SK-N-SH (cell line): ENCODE data around the gene AGAP2. TPM values are rescaled to one million over a fixed set of nuclear protein-coding genes. Genes with fewer than 3 reads are reported as not detected.

Source experiments
- CTCF ChIA-PET: fragments of 300-600, 350-600 bp; formaldehyde crosslinking; extraction: SDS; loops from one replicate; lab custom pipeline; 2021; lab: Yijun Ruan, JAX
- POLR2A ChIA-PET: fragments of 350-600 bp; sonication (Branson Sonifier 250); formaldehyde crosslinking; extraction: SDS; loops from one replicate; lab custom pipeline; 2020; ENCODE audit warnings: antibody characterized with exemption, inconsistent platforms; lab: Yijun Ruan, JAX
- DNase-seq: peaks from one replicate; pipeline ENCODE4 v3.0.0; 2012
- H2AFZ ChIP-seq: fragments of 200-600 bp; sonication (generic); 2 replicates; pipeline ENCODE4 v1.8.1; 2016; ENCODE audit warnings: antibody characterized with exemption, mild to moderate bottlenecking, low read depth
- H3F3A ChIP-seq: fragments of 200-600 bp; sonication (generic); replicated peaks from 2 replicates; pipeline ENCODE3; 2016; ENCODE audit warnings: antibody characterized with exemption, mild to moderate bottlenecking; ENCODE audit not compliant: insufficient read depth
- H3K27ac ChIP-seq, 2 experiments: fragments of 200-500 bp in 1 of 2; fragments of 200-600 bp in 1 of 2; sonication (Bioruptor generic) in 1 of 2; sonication (generic), shearing (Covaris generic) in 1 of 2; 2 replicates each; pipeline versions ENCODE4 v1.5.1 to v1.6.1; 2014 to 2016; ENCODE audit warnings: low read depth in 2 of 2, inconsistent platforms in 1 of 2, low read length in 1 of 2, mild to moderate bottlenecking in 1 of 2, mixed read lengths in 1 of 2
- H3K27me3 ChIP-seq: fragments of 200-600 bp; sonication (generic), shearing (Covaris generic); 2 replicates; pipeline ENCODE4 v1.6.1; 2016; ENCODE audit warnings: mixed run types; ENCODE audit not compliant: insufficient read depth
- H3K36me3 ChIP-seq, 2 experiments: fragments of 200-500 bp in 1 of 2; fragments of 200-600 bp in 1 of 2; sonication (Bioruptor generic) in 1 of 2; sonication (generic) in 1 of 2; replicated peaks in 1 of 2; 2 replicates each; pipeline versions ENCODE3 to v1.5.1; 2014 to 2016; ENCODE audit warnings: low read length in 1 of 2, mild to moderate bottlenecking in 1 of 2; ENCODE audit not compliant: insufficient read depth in 2 of 2, control insufficient read depth in 1 of 2
- H3K4me1 ChIP-seq, 2 experiments: fragments of 200-500 bp in 1 of 2; fragments of 200-600 bp in 1 of 2; sonication (Bioruptor generic) in 1 of 2; sonication (generic), shearing (Covaris generic) in 1 of 2; 2 replicates each; pipeline versions ENCODE4 v1.5.1 to v1.6.1; 2014 to 2016; ENCODE audit warnings: low read depth in 1 of 2, low read length in 1 of 2, mixed run types in 1 of 2; ENCODE audit not compliant: insufficient read depth in 2 of 2, control insufficient read depth in 1 of 2
- H3K4me2 ChIP-seq: fragments of 200-600 bp; sonication (generic), shearing (Covaris generic); 2 replicates; pipeline ENCODE4 v1.6.1; 2017; ENCODE audit warnings: mixed run types
- H3K4me3 ChIP-seq, 2 experiments: fragments of 200-500 bp in 1 of 2; fragments of 200-600 bp in 1 of 2; sonication (Bioruptor generic) in 1 of 2; sonication (generic), shearing (Covaris generic) in 1 of 2; 2 replicates each; pipeline versions ENCODE4 v1.5.1 to v1.8.1; 2014 to 2016; ENCODE audit warnings: low read depth in 2 of 2, inconsistent platforms in 1 of 2, low read length in 1 of 2, mild to moderate bottlenecking in 1 of 2, mixed read lengths in 1 of 2, moderate library complexity in 1 of 2
- H3K79me2 ChIP-seq: fragments of 200-600 bp; sonication (generic); 2 replicates; pipeline ENCODE4 v1.8.1; 2017; ENCODE audit warnings: mild to moderate bottlenecking; ENCODE audit not compliant: insufficient read depth
- H3K9ac ChIP-seq: fragments of 200-600 bp; sonication (generic); 2 replicates; pipeline ENCODE4 v1.6.1; 2017; ENCODE audit warnings: mixed run types
- H3K9me2 ChIP-seq: fragments of 200-600 bp; sonication (generic); 2 replicates; pipeline ENCODE4 v1.6.1; 2017; ENCODE audit warnings: mixed run types
- H3K9me3 ChIP-seq: fragments of 200-600 bp; sonication (generic); 2 replicates; pipeline ENCODE4 v1.6.1; 2017; ENCODE audit warnings: mixed run types, mild to moderate bottlenecking, moderate library complexity
- H4K20me1 ChIP-seq: fragments of 200-600 bp; sonication (generic); 2 replicates; pipeline ENCODE4 v1.6.1; 2017; ENCODE audit warnings: mild to moderate bottlenecking, mixed run types; ENCODE audit not compliant: insufficient read depth
- ELF1 ChIP-seq: IDR thresholded peaks from 2 replicates; pipeline ENCODE4 v1.4.0; 2012
- EP300 ChIP-seq, 2 experiments: IDR thresholded peaks; 2 replicates each; pipeline versions ENCODE4 v1.4.0 to v1.6.1; 2012; ENCODE audit warnings: borderline replicate concordance in 1 of 2, low read depth in 1 of 2, low read length in 1 of 2
- FOXM1 ChIP-seq: IDR thresholded peaks from 2 replicates; pipeline ENCODE4 v1.4.0; 2012; ENCODE audit warnings: low read depth, mild to moderate bottlenecking
- NFIC ChIP-seq: IDR thresholded peaks from 2 replicates; pipeline ENCODE4 v1.4.0; 2012; ENCODE audit warnings: borderline replicate concordance
- WGBS: methylation state at CpG from one replicate; pipeline ENCODE4 v1.1.6; 2017; ENCODE audit warnings: low lambda C conversion rate; 5-methylcytosine and 5-hydroxymethylcytosine counted together
- polyA plus RNA-seq, 3 experiments: library from polyadenylated mRNA; depleted of rRNA; stranded (reverse); fragments of >200 nt; gene quantifications; 2 replicates each; pipeline ENCODE4 v1.2.3, GENCODE V29; 2012
- TF ChIP-seq, protein P1 (sequence below): IDR thresholded peaks from 2 replicates; pipeline ENCODE4 v1.6.1; 2012; ENCODE audit warnings: mild to moderate bottlenecking, low read depth, low read length, moderate library complexity

AGAP2 gene
- polyA plus RNA-seq, 1 of the 3 experiments (the other 2 are of a cell fraction): 5.2 TPM

DNA sequence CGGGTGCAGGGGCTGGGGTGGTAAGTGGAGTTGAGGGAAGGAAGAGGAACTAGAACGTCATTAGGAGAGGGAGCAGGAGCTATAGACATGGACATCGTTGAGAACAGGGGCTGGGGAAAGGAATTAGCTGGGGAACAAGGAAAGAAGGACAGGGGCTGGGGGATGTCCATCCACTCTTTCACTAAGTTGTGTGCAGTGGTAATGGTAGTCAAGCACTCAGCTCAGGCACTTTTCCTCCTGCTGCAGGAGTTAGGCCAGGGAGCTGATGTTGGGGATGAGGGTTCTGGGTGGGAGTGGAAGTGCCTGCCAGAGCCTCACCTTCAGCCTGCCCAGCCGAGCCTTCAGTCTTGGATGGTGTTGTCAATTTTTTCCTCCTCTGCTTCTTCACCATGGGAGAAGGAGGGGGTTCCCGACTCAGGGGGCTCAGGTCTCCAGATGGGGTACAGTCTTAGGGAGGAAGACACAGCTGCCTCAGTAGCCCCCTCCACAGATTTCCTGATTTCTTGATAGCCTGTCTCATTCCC, 9.2 kb downstream of the AGAP2 start:
- H3K4me3 ChIP-seq: no peak overlapping the region
- H3K27ac ChIP-seq: no peak overlapping the region
- WGBS: 71% methylated on average over 5 of the region's 5 CpGs
- H3K9me2 ChIP-seq: no peaks in the 10 kb centered on the region
- no peak overlapping the region for H3K4me2 ChIP-seq
- H4K20me1 ChIP-seq: no peaks in the 10 kb centered on the region
- no peak for TF ChIP-seq FOXM1
- no peak for TF ChIP-seq EP300 (IDR thresholded peaks at IDR 0.05; ENCODE audit: borderline replicate concordance in 1 of 2, low read depth in 1 of 2, low read length in 1 of 2)
- no peak for TF ChIP-seq ELF1
- H3K27me3 ChIP-seq: no peaks in the 10 kb centered on the region
- H3K36me3 ChIP-seq: peaks cover 3 to 17% of the 10 kb centered on the region in 2 experiments
- H3F3A ChIP-seq: peaks cover 15% of the 10 kb centered on the region
- DNase-seq: no peak
- no peak overlapping the region for H2AFZ ChIP-seq
- peaks cover 0 to 8% of the 10 kb centered on the region in 2 experiments; a peak in 1 of 4 replicates for H3K4me1 ChIP-seq
- no peak overlapping the region for H3K9ac ChIP-seq
- POLR2A ChIA-PET: interaction anchor here (0.8 kb wide), 1 partner anchor 15 kb away, joined by 3 read pairs; no protein-coding TSS in a partner anchor
- no peaks in the 10 kb centered on the region for H3K9me3 ChIP-seq
- CTCF ChIA-PET: interaction anchor here (0.6 to 0.9 kb wide), 2 partner anchors 96 to 126 kb away, joined by 3 to 4 read pairs; partner anchors contain the start of gene B4GALNT1
- H3K79me2 ChIP-seq: no peaks in the 10 kb centered on the region

DNA sequence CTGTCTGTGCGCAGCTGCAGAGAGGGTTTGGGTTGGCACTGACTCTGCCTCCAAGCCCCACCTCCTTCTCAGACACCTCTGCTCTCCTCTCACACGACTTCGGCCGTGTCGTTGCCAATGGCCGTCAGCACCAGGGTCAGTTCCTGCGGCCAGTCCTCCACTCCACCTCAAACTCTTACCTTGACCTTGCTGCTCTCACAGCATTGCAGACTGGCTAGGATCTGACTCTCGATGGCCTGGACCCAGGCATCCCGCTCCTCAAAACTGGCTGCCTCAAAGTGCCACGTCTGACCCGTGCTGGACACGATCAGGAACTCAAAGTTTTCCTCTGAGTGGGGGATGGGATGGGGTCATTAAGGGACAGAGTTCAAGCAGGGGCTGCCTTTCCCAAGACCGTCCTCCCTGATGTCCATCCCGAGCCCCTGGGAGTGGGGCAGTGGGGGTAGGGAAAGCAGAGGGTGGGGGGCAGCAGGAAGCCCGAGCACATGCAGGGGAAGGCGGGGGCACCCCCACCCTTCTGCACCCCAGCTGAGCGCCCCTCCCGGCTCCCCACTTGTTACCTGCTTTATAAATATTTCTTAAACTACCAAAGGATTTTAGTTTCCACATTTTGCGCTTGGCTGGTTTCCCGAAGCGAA, 10.7 kb downstream of the AGAP2 start:
- Histone ChIP-seq H3K9me2 (no peaks in the 10 kb centered on the region), H4K20me1 (no peaks in the 10 kb centered on the region), H3K27ac (no peak overlapping the region), H3F3A (peaks cover 18% of the 10 kb centered on the region), H3K79me2 (no peaks in the 10 kb centered on the region), H3K36me3 (peaks cover 3 to 15% of the 10 kb centered on the region in 2 experiments), H3K9ac (no peak overlapping the region), H3K27me3 (no peaks in the 10 kb centered on the region), H2AFZ (no peak overlapping the region), H3K4me2 (no peak overlapping the region), H3K4me1 (peaks cover 0 to 8% of the 10 kb centered on the region in 2 experiments; a peak in 1 of 4 replicates), H3K9me3 (no peaks in the 10 kb centered on the region), H3K4me3 (no peak overlapping the region)
- no peak for DNase-seq
- ChIA-PET POLR2A (no interaction called here), CTCF (interaction anchor here (3.1 to 9.4 kb wide), 2 partner anchors 8 to 145 kb away, joined by 9 to 133 read pairs; partner anchors contain the start of gene AGAP2)
- TF ChIP-seq, protein P1, sequence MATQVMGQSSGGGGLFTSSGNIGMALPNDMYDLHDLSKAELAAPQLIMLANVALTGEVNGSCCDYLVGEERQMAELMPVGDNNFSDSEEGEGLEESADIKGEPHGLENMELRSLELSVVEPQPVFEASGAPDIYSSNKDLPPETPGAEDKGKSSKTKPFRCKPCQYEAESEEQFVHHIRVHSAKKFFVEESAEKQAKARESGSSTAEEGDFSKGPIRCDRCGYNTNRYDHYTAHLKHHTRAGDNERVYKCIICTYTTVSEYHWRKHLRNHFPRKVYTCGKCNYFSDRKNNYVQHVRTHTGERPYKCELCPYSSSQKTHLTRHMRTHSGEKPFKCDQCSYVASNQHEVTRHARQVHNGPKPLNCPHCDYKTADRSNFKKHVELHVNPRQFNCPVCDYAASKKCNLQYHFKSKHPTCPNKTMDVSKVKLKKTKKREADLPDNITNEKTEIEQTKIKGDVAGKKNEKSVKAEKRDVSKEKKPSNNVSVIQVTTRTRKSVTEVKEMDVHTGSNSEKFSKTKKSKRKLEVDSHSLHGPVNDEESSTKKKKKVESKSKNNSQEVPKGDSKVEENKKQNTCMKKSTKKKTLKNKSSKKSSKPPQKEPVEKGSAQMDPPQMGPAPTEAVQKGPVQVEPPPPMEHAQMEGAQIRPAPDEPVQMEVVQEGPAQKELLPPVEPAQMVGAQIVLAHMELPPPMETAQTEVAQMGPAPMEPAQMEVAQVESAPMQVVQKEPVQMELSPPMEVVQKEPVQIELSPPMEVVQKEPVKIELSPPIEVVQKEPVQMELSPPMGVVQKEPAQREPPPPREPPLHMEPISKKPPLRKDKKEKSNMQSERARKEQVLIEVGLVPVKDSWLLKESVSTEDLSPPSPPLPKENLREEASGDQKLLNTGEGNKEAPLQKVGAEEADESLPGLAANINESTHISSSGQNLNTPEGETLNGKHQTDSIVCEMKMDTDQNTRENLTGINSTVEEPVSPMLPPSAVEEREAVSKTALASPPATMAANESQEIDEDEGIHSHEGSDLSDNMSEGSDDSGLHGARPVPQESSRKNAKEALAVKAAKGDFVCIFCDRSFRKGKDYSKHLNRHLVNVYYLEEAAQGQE: peak; percentile 82; the same call in 1 of the 2 replicates
- TF ChIP-seq NFIC: no peak
- 94% methylated on average over 16 of the region's 21 CpGs for WGBS
